ENCODE measurements around the gene HOGA1.
"Not testable (repeated sequence)": the region's sequence is repeated elsewhere in the genome, so short reads cannot be mapped to it uniquely, and the experiment has no call there.

GRCh38 chr10:97554336-97554735 lies 29.9 kb upstream of the HOGA1 start:
- TF ChIP-seq CTCF, POLR2A, EP300 (IDR thresholded peaks at IDR 0.05): not testable (repeated sequence)

Measured in ovary (tissue), 3 donors.